Brain pericyte (primary cell): ENCODE results near the gene LAMA3.

ENCODE experiments used
- DNase-seq: peaks from one replicate; pipeline ENCODE4 v3.0.0-alpha.2; 2012; ENCODE audit warnings: low read depth, low spot score

Gene LAMA3

GRCh38 chr18:23849141-23849540, 159.9 kb downstream of the LAMA3 start:
- DNase-seq, result no peak

- DNase-seq, result no peak
Measured at GRCh38 chr18:23850215-23850614, 161.0 kb downstream of the LAMA3 start.

GRCh38 chr18:23851470-23852002, 162.3 kb downstream of the LAMA3 start:
- no peak for DNase-seq

GRCh38 chr18:23852236-23853045, 163.2 kb downstream of the LAMA3 start:
- DNase-seq, result no peak

GRCh38 chr18:23853448-23854195, 164.4 kb downstream of the LAMA3 start:
- DNase-seq, result no peak

GRCh38 chr18:23855721-23856120, 166.5 kb downstream of the LAMA3 start:
- DNase-seq, result no peak

GRCh38 chr18:23856466-23857163, 167.4 kb downstream of the LAMA3 start:
- DNase-seq, result no peak

GRCh38 chr18:23857164-23857552, 167.9 kb downstream of the LAMA3 start:
- no peak for DNase-seq

- DNase-seq, result no peak
Measured at GRCh38 chr18:23857756-23858155, 168.5 kb downstream of the LAMA3 start.

GRCh38 chr18:23859466-23860336, 170.4 kb downstream of the LAMA3 start:
- no peak for DNase-seq

GRCh38 chr18:23861326-23861725, 172.1 kb downstream of the LAMA3 start:
- DNase-seq, result no peak

GRCh38 chr18:23861805-23862470, 172.7 kb downstream of the LAMA3 start:
- DNase-seq, result peak; percentile 17

GRCh38 chr18:23864624-23865023, 175.4 kb downstream of the LAMA3 start:
- no peak for DNase-seq

- DNase-seq, result no peak
Measured at GRCh38 chr18:23867006-23867405, 177.8 kb downstream of the LAMA3 start.

GRCh38 chr18:23868136-23868785, 179.0 kb downstream of the LAMA3 start:
- DNase-seq, result no peak

GRCh38 chr18:23870676-23871380, 181.6 kb downstream of the LAMA3 start:
- DNase-seq, result no peak

GRCh38 chr18:23871410-23871809, 182.2 kb downstream of the LAMA3 start:
- DNase-seq, result no peak

- no peak for DNase-seq
Measured at GRCh38 chr18:23872701-23873550, 183.7 kb downstream of the LAMA3 start.
